NCI-H82 treated with DMSO at 0.1 percent for 48 hours (cell line): ENCODE measurements around the gene HADHA.

Source experiments
- DNase-seq: peaks from one replicate; lab custom pipeline; 2025; ENCODE audit not compliant: unreplicated experiment; lab: John Stamatoyannopoulos, UW

HADHA gene

DNA sequence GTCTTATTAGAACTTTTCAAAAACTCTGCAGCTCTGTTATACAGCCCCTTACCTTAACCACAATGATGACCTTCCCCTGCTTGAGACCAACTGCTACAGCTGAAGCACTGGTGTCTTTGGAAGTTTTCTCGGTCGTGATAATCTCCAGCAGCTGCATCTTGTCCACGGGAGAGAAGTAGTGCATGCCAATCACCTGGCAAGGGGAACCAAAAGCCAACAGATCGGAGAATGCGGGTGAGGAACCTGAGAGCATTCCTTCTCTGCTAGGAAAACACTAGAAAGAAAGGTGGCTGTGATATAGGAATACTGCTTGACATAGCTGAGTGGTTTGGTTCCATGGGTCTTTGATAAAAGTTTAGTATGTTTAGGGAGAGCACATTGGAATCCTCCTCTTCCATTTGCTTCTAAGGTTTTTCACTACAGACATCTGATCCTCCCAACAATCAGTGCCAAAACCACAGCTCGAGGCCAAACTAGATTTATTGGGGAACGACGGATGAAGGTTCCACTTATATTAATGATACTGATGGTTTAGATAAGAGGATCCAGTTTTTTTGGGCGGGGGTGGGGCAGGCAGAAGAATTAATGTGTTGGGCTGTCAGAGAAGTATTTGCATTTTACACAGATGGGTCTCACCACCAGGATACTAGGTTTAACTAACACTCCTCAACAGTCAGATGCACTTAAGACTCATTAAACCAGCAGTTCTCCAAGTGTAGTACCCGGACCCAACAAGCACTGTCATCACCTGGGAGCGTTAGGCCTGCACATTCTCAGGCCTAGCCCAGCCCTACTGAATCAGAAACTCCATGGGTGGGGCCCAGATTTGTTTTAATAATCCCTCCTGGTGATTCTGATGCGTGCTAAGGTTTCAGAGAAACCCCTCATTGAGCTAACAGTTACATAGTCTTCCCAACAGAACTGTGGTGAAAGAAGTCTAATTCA lies 49.1 kb downstream of the HADHA start:
- DNase-seq, result no peak

- no peak for DNase-seq
Measured at GRCh38 chr2:26193578-26194231, 50.7 kb downstream of the HADHA start.

- DNase-seq, result no peak
Measured at GRCh38 chr2:26191316-26192159, 52.9 kb downstream of the HADHA start.

DNA sequence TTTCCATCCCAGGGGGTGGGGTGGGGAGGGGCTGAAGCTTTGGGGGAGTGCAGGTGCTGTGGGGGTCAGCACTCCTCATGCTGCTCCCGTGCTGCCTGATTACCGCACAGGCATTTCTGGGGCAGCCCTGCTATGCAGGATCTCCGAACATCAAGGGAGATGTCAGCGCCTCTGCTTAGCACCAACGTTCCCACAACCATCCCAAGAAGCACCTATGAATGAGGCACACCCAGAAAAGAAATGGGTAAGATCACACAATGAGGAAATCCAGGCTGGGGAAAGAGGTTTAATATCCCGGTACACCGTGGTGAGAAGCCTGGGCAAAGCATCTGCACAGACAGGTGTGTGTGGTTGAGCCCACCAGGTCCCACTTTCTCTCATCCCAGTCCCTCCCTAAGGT lies 54.1 kb downstream of the HADHA start:
- no peak for DNase-seq

- no peak for DNase-seq
Measured at GRCh38 chr2:26189751-26190150, 54.7 kb downstream of the HADHA start.

- no peak for DNase-seq
Measured at GRCh38 chr2:26189123-26189522, 55.3 kb downstream of the HADHA start.

GRCh38 chr2:26187537-26188104 lies 56.8 kb downstream of the HADHA start:
- no peak for DNase-seq

DNA sequence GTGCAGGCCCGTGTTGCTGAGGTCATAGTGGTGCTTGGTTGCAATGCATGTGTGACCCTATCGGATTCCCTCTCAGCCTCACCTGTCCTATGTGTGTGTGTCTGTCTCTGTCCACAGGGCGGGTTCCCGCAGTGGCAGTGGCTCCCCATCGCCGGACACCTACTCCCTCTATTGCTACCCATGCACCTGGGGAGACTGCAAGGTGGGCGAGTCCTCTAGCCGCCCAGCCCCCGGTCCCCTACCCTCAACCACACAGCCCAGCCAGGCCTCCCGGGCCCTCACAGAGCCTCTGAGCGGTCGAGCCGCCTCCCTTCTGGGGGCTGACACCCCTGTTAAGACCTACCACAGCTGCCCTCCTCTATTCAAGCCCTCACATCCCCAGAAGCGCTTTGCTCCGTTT lies 57.3 kb downstream of the HADHA start:
- no peak for DNase-seq

- no peak for DNase-seq
Measured at GRCh38 chr2:26185954-26186770, 58.3 kb downstream of the HADHA start.

GRCh38 chr2:26185304-26185928 lies 59.0 kb downstream of the HADHA start:
- DNase-seq, result no peak

GRCh38 chr2:26184555-26185303 lies 59.7 kb downstream of the HADHA start:
- DNase-seq, result no peak

- DNase-seq, result no peak
Measured at GRCh38 chr2:26184121-26184520, 60.3 kb downstream of the HADHA start.

- DNase-seq, result no peak
Measured at GRCh38 chr2:26182887-26183630, 61.4 kb downstream of the HADHA start.

DNA sequence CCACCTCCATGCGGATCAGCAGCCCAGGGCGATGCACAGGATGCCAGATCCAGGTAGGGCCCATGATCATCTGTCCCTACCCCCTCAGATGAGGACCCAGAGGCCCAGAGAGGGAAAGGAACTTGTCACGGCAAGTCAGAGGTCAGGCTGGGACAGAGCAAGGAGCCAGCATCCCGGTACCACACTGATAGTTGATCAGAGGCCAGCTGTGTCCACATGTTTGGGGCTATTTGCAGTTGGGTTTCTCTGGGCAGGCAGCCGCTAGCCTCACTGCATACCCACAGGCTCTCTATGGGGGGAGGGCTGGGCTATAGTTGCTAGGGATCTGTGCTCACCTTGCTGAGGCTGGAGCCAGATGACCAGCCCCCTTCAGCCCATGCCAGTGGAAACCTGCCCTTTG lies 62.0 kb downstream of the HADHA start:
- no peak for DNase-seq

GRCh38 chr2:26179446-26179913 lies 65.0 kb downstream of the HADHA start:
- DNase-seq, result no peak

GRCh38 chr2:26178746-26179436 lies 65.5 kb downstream of the HADHA start:
- DNase-seq, result no peak

DNA sequence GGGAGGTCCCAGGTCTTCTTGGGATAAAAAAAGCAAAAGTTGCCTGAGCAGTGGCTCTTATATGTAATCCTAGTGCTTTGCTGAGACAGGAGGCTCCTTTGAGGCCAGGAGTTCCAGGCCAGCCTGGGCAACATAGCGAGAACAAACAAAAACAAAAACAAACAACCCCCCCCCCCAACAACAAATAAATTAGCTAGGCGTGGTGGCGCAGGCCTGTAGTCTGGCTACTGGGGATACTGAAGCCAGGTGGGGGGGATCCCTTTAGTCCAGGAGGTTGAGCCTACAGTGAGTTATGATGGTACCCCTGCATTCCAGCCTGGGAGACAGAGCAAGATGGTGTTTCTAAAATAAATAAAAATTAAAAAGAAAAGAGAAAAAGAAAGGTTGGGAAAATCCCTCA lies 66.2 kb downstream of the HADHA start:
- DNase-seq, result no peak

DNA sequence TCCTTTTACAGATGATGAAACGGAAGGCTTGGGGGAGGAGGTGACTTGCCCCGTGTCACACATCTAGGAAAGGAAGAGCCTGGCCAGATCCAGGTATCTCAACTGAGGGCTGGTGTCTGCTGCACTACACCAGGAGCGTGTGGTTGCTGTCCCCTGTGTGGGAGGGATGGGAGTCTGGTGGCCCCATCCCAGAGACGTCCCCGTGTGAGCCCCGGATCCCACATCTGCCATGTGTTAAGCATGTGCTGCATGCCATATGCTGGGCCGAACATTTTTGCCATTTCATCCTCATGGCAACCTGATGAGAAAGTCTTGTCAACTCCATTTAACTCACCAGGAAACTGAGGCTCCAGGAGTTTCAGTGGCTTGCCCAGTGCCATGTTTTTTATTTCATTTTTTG lies 67.3 kb downstream of the HADHA start:
- DNase-seq, result no peak
